ENCODE results near the gene TIMM10. TPM values are rescaled to one million over a fixed set of nuclear protein-coding genes. Genes with fewer than 3 reads are reported as not detected.

TIMM10 gene
- total RNA-seq, 2 experiments from 2014 or later: 131 to 134 TPM

DNA sequence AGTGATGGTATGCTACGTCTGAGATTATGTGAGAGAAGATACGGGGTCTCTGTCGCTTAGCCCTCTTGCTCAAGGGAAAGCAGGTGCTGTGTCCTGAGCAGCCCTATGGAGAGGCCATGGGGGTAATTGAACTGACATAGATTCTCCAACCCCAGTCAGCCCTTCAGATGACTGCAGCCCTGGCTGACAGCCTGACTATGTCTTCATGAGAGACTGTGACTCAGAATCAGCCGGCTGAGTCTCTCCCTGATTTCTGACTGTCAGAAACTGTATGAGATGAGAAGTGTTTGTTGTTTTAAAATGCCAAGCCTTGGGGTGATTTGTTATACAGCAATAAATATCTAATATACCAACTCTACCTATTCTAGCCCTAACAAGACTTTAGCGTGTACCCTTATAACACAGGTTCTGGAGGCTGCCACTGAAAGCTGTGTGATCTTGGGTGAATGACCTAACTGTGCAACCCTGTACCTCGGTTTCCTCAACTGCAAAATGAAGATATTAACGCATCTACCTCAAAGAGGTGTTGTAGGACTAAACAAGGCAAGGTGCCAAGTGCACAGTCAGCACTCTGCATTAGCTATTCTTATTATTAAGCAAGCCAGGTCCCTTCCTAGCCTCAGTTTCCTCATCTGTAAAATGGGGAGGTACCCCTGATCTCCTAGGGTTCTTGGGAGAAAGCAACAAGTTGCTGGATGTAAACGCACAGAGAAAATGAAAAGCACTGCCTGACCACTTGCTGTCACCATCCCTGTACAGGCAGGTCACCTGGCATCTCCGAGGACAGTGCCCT lies 39.9 kb downstream of the TIMM10 start:
- Mint-ChIP-seq H3K4me1 (ENCODE audit: low read depth) (peaks cover 9% of the 10 kb centered on the region), H3K9me3 (no peaks in the 10 kb centered on the region), H3K27ac (no peak overlapping the region), H3K36me3 (peaks cover 55% of the 10 kb centered on the region), H3K4me3 (no peak overlapping the region), H3K27me3 (no peaks in the 10 kb centered on the region)
- ChIA-PET CTCF (interaction anchor here (0.8 to 20.4 kb wide), 12 partner anchors 8 to 1022 kb away, joined by 3 to 562 read pairs (median 4); partner anchors contain the start of genes SLC43A1, TIMM10 and UBE2L6), POLR2A (interaction anchor here (1.0 kb wide), 1 partner anchor 36 kb away, joined by 4 read pairs; no protein-coding TSS in a partner anchor)
- DNase-seq: no peak
- intact Hi-C loops (cut with micrococcal nuclease): loop anchor here (5.0 kb wide), 1 partner anchor 33 kb away; no protein-coding TSS in a partner anchor

GRCh38 chr11:57487920-57488659 lies 42.5 kb downstream of the TIMM10 start:
- POLR2A ChIA-PET: no interaction called here
- H3K36me3 Mint-ChIP-seq: peaks cover 60% of the 10 kb centered on the region
- intact Hi-C loops (cut with micrococcal nuclease): no loop called here

DNA sequence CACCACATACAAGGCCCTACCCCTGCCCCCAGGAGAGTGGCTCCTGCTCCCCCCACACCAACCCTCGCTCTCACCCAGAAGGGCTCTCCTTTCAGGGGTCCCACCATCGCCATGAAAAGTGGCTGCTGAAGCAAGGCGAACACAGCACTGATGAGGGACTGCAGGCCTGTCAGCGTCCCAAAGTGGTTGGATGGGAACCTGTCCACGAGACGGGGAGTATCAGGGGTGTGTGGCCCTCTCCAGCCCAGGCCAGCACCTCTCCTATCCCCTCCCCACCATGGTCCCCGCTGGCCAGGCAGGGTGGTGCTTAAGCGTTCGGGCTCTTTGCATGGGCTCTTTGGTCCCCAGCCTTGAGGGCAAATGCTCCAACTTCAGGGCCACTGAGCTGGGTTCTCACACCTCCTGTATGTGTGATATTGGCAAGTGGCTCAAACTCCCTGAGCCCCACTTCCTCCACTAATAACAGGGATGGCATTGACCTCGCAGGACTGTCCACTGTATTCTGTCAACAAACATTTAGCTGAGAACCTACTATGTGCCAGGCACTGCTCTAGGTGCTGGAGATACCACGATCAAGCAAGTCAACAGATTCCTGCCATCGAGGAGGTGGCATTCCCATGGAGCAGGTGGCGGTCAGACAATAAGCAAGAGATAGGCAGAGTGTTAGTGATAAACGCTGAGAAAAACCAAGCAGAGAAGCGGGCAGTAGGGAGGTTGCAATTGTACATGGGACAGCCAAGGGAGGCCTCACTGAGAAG lies 43.4 kb downstream of the TIMM10 start:
- no peaks in the 10 kb centered on the region for H3K9me3 Mint-ChIP-seq

More at GRCh38 chr11:57487920-57488659, 42.5 kb downstream of the TIMM10 start:
- DNase-seq: no peak
- CTCF ChIA-PET: interaction anchor here (0.6 to 20.4 kb wide), 3 partner anchors 30 to 173 kb away, joined by 3 to 562 read pairs (median 3); partner anchors contain the start of genes SLC43A1 and TIMM10
- Mint-ChIP-seq H3K27ac (no peak overlapping the region), H3K4me3 (no peak overlapping the region), H3K4me1 (ENCODE audit: low read depth) (peaks cover 3% of the 10 kb centered on the region), H3K27me3 (no peaks in the 10 kb centered on the region), H3K9me3 (no peaks in the 10 kb centered on the region)

DNA sequence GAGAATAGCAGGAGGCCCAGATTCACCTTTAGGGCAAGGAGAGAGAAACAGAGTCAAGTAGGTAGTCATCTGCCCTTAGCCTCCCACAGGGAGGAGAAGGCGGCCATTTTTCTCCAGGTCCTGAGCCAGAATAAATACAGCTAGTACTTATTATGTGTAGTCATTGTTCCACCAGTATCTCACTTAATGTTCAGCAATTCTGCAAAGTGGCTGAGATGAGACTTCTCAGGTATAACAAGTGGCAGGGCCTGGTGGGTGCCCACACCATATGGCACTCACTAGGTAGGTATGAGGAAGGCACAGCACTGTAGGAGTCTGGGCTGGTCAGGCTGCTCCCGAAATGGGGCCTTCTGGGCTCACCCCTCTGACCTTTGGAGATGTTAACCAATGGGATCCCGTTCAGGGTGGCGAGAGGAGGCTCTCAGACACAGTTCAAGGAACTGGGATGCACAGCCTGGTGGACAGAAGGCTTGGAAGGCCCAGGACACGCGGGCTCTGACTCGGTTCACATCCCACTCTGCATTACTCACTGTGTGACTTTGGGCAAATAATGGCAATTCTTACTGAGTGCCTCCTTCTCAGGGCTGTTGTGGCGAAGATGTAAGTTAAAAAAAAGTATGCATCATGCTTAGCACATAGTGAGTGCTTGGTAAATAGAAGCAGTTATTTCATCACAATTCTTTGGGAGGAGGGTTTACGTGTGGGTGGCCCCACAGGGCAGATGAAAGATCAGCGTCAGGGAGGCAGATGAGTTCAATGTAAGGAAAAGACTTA lies 45.1 kb downstream of the TIMM10 start:
- ChIA-PET CTCF (interaction anchor here (2.8 to 3.3 kb wide), 2 partner anchors 9 to 140 kb away, joined by 24 to 36 read pairs; no protein-coding TSS in a partner anchor), POLR2A (no interaction called here)
- Mint-ChIP-seq H3K36me3 (peaks cover 47% of the 10 kb centered on the region), H3K9me3 (no peaks in the 10 kb centered on the region), H3K27me3 (peaks cover 9% of the 10 kb centered on the region), H3K4me3 (no peak overlapping the region), H3K4me1 (ENCODE audit: low read depth) (peaks cover 4% of the 10 kb centered on the region), H3K27ac (no peak overlapping the region)
- intact Hi-C loops (cut with micrococcal nuclease): no loop called here
- no peak for DNase-seq

More for the DNA sequence above, 43.4 kb downstream of the TIMM10 start:
- Mint-ChIP-seq H3K27ac (no peak overlapping the region), H3K4me3 (no peak overlapping the region), H3K36me3 (peaks cover 60% of the 10 kb centered on the region), H3K27me3 (peaks cover under 1% of the 10 kb centered on the region), H3K4me1 (ENCODE audit: low read depth) (peaks cover 4% of the 10 kb centered on the region)
- POLR2A ChIA-PET: no interaction called here
- intact Hi-C loops (cut with micrococcal nuclease): no loop called here
- CTCF ChIA-PET: interaction anchor here (1.2 kb wide), 1 partner anchor 29 kb away, joined by 3 read pairs; no protein-coding TSS in a partner anchor
- no peak for DNase-seq

GRCh38 chr11:57484141-57484710 lies 46.3 kb downstream of the TIMM10 start:
- Mint-ChIP-seq H3K27ac (no peak overlapping the region), H3K36me3 (peaks cover 36% of the 10 kb centered on the region), H3K27me3 (peaks cover 9% of the 10 kb centered on the region), H3K4me3 (no peak overlapping the region), H3K4me1 (ENCODE audit: low read depth) (peaks cover 4% of the 10 kb centered on the region), H3K9me3 (no peaks in the 10 kb centered on the region)
- ChIA-PET POLR2A (interaction anchor here (0.9 kb wide), 1 partner anchor 26 kb away, joined by 3 read pairs; no protein-coding TSS in a partner anchor), CTCF (interaction anchor here (0.6 to 9.0 kb wide), 18 partner anchors 10 to 168 kb away, joined by 3 to 185 read pairs (median 5); partner anchors contain the start of genes RTN4RL2 and UBE2L6)
- intact Hi-C loops (cut with micrococcal nuclease): no loop called here
- DNase-seq: no peak

GRCh38 chr11:57483562-57483918 lies 47.0 kb downstream of the TIMM10 start:
- no peak overlapping the region for H3K27ac Mint-ChIP-seq
- peaks cover 30% of the 10 kb centered on the region for H3K36me3 Mint-ChIP-seq
- no peak for DNase-seq
- H3K27me3 Mint-ChIP-seq: peaks cover 9% of the 10 kb centered on the region
- CTCF ChIA-PET: interaction anchor here (0.6 to 9.0 kb wide), 20 partner anchors 8 to 168 kb away, joined by 3 to 185 read pairs (median 5); partner anchors contain the start of genes RTN4RL2 and UBE2L6
- intact Hi-C loops (cut with micrococcal nuclease): no loop called here
- no peak overlapping the region for H3K4me3 Mint-ChIP-seq
- no peaks in the 10 kb centered on the region for H3K9me3 Mint-ChIP-seq
- POLR2A ChIA-PET: interaction anchor here (0.9 kb wide), 1 partner anchor 26 kb away, joined by 3 read pairs; no protein-coding TSS in a partner anchor
- peaks cover 4% of the 10 kb centered on the region for H3K4me1 Mint-ChIP-seq (ENCODE audit: low read depth)

DNA sequence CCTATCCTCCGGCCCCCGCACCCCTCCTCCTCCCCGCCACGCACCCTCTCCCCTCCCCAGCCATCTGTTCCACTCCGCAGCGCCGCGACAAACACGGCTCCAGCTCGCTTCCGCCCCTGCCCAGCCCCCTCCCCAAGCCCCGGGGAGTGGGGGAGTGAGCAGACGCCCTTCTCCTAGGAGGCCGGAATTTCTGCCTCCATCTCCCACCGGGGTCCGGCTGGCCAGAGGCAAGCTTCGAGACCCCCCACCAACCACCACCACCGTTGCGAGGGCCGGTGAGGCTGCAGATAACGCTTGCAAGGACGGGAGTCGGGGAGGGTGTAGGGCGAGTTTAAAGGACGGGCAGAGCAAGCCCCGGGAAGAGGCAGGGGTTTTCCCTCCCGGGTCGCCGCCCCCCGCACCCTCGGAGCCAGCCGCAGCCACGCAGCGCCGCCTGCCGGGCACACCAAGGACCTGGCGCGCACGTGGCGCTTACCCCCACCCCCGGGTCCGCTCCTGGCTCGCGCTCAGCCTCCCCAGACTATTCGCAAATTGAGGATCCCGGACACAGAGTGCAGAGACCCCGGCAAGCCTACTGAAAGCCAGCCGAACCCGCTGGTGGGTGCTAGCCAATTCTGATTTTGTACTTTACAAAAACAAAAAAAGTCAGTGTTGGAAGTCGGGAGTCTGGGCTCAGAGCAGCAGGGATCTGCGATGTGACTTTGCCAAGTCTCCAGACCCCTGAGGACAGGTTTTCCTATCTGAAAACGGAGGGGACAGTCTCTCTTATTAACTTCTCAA lies 47.6 kb downstream of the TIMM10 start:
- no peak overlapping the region for H3K27ac Mint-ChIP-seq
- POLR2A ChIA-PET: interaction anchor here (0.9 kb wide), 1 partner anchor 25 kb away, joined by 3 read pairs; no protein-coding TSS in a partner anchor
- peaks cover 9% of the 10 kb centered on the region for H3K27me3 Mint-ChIP-seq
- peak overlapping the region; percentile 35 for H3K4me3 Mint-ChIP-seq
- peaks cover 4% of the 10 kb centered on the region for H3K4me1 Mint-ChIP-seq (ENCODE audit: low read depth)
- intact Hi-C loops (cut with micrococcal nuclease): no loop called here
- peak; percentile 75 for DNase-seq
- CTCF ChIA-PET: interaction anchor here (0.8 to 9.0 kb wide), 19 partner anchors 9 to 169 kb away, joined by 3 to 185 read pairs (median 6); partner anchors contain the start of genes RTN4RL2 and UBE2L6
- peaks cover 25% of the 10 kb centered on the region for H3K36me3 Mint-ChIP-seq
- H3K9me3 Mint-ChIP-seq: no peaks in the 10 kb centered on the region

DNA sequence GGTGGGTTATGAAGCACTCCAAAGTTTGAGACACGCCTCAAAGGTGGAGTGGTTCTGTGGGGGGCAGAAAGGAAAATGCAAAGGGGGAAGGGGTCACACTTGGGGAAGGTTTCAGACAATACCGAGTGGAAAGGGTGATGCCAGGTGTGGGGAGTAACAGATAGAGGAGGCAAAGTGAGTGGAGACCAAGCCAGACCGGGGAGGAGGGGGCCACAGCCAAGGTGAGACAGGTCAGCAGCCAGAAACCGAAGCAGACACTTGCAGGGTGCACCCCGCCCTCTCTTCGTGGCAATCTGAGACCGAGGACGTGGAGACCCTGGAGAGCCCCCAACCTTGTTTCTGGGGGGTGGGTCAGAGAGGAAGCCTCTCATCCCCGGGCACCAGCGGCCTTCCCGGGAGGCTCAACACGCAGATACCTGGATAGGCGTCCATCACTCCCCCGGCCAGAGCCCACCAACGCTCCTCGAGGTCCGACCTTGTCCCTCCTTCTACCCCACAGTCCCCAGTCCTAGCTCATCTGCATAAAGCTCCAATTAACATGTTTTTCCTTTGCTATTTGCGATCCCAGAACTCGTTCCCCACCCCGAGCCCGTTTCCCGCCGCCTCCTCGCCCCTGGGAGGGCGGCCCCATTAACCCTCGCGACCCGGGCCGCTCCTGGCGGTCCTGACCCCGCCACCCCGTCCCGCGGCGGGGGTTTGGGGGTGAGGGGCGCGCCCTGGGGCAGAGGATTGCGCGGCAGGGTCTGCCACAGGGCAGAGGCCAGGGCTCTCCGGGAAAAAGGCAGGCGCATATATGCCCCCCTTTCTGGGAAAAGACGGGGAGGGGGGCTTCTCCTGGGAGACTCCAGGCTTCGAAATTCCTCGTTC lies 48.4 kb downstream of the TIMM10 start:
- Mint-ChIP-seq H3K27ac (no peak overlapping the region), H3K4me3 (no peak overlapping the region), H3K27me3 (peaks cover 11% of the 10 kb centered on the region)

DNA sequence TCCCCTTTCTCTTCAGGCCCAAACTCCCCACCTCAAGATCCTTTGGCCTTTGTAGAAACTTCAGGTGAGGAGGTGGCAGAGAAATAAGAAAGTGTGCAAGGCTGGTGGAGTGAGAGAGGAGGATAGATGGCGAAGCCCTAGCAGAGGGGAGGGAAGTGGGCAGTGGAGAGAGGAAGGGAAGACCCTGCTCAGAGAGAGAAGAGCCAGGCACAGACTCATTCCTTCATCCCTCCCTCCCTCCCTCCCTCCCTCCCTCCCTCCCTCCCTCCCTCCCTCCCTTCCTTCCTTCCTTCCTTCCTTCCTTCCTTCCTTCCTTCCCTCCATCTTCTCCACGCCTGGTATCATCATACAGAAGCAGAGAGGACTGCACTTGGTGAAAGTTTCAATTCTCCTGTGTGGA lies 49.2 kb downstream of the TIMM10 start:
- DNase-seq: no peak
- Mint-ChIP-seq H3K36me3 (peaks cover 17% of the 10 kb centered on the region), H3K27me3 (peaks cover 11% of the 10 kb centered on the region), H3K9me3 (no peaks in the 10 kb centered on the region), H3K4me3 (no peak overlapping the region), H3K27ac (no peak overlapping the region), H3K4me1 (ENCODE audit: low read depth) (peaks cover 6% of the 10 kb centered on the region)
- ChIA-PET POLR2A (interaction anchor here (1.2 kb wide), 1 partner anchor 34 kb away, joined by 3 read pairs; the partner anchor contains the start of gene SLC43A1), CTCF (interaction anchor here (0.9 to 9.0 kb wide), 7 partner anchors 8 to 134 kb away, joined by 3 to 185 read pairs (median 21); partner anchors contain the start of gene RTN4RL2)
- intact Hi-C loops (cut with micrococcal nuclease): loop anchor here (2.0 kb wide), 1 partner anchor 57 kb away; no protein-coding TSS in a partner anchor

More for the DNA sequence above, 48.4 kb downstream of the TIMM10 start:
- intact Hi-C loops (cut with micrococcal nuclease): loop anchor here (2.0 kb wide), 1 partner anchor 57 kb away; no protein-coding TSS in a partner anchor
- ChIA-PET POLR2A (no interaction called here), CTCF (interaction anchor here (0.6 to 9.0 kb wide), 9 partner anchors 8 to 136 kb away, joined by 3 to 185 read pairs (median 14); partner anchors contain the start of gene RTN4RL2)
- Mint-ChIP-seq H3K9me3 (no peaks in the 10 kb centered on the region), H3K4me1 (ENCODE audit: low read depth) (peaks cover 4% of the 10 kb centered on the region), H3K36me3 (peaks cover 17% of the 10 kb centered on the region)
- DNase-seq: no peak
